HEK293 (cell line): ENCODE measurements around the gene STUB1.

Source experiments
- CTCF ChIA-PET: fragments of 350-600 bp; formaldehyde crosslinking; extraction: SDS; loops from one replicate; lab custom pipeline; 2021; ENCODE audit warnings: antibody characterized with exemption; lab: Yijun Ruan, JAX
- POLR2A ChIA-PET: fragments of 300-600 bp; formaldehyde crosslinking; extraction: SDS; loops from one replicate; lab custom pipeline; 2020; ENCODE audit warnings: antibody characterized with exemption, inconsistent platforms; lab: Yijun Ruan, JAX
- H3K27ac ChIP-seq: fragments of 200-500 bp; sonication (Bioruptor generic); 2 replicates; pipeline ENCODE4 v1.5.1; 2014; ENCODE audit warnings: low read depth, low read length, control low read depth, inconsistent platforms; ENCODE audit errors: extremely low read depth
- H3K36me3 ChIP-seq, 2 experiments: fragments of 200-500 bp in 1 of 2; sonication (Bioruptor generic) in 1 of 2; 1 replicate in 1 of 2; 2 replicates in 1 of 2; pipeline ENCODE4 v1.5.1; 2014 to 2017; ENCODE audit warnings: inconsistent platforms in 2 of 2, low read length in 2 of 2; ENCODE audit not compliant: control insufficient read depth in 2 of 2, insufficient read depth in 1 of 2
- H3K4me1 ChIP-seq: fragments of 200-500 bp; sonication (Bioruptor generic); 2 replicates; pipeline ENCODE4 v1.5.1; 2014; ENCODE audit warnings: mild to moderate bottlenecking, low read length, inconsistent platforms; ENCODE audit not compliant: control insufficient read depth, insufficient read depth
- H3K4me3 ChIP-seq: 2 replicates; pipeline ENCODE4 v1.5.1; 2011; ENCODE audit warnings: low read depth, mild to moderate bottlenecking, control low read depth, low read length, moderate library complexity
- H3K9me3 ChIP-seq: fragments of 200-500 bp; sonication (Bioruptor generic); 2 replicates; pipeline ENCODE4 v1.5.1; 2014; ENCODE audit warnings: low read depth, low read length, inconsistent platforms; ENCODE audit not compliant: control insufficient read depth, insufficient read depth
- GLIS1 ChIP-seq: fragments of 450-650 bp; formaldehyde crosslinking; IDR thresholded peaks from 2 replicates; pipeline ENCODE4 v1.5.1; 2016; ENCODE audit warnings: missing biosample characterization, missing genetic modification characterization
- GLIS2 ChIP-seq: fragments of 450-650 bp; formaldehyde crosslinking; IDR thresholded peaks from 2 replicates; pipeline ENCODE4 v1.5.1; 2016; ENCODE audit warnings: missing biosample characterization, missing genetic modification characterization
- IKZF3 ChIP-seq: fragments of 450-650 bp; IDR thresholded peaks from 2 replicates; pipeline ENCODE4 v1.5.0; 2018; ENCODE audit warnings: missing biosample characterization, mild to moderate bottlenecking, missing genetic modification characterization, moderate library complexity
- INSM2 ChIP-seq: fragments of 450-650 bp; formaldehyde crosslinking; IDR thresholded peaks from 2 replicates; pipeline ENCODE4 v1.5.1; 2016; ENCODE audit warnings: missing biosample characterization, missing genetic modification characterization
- KLF1 ChIP-seq: fragments of 450-650 bp; formaldehyde crosslinking; IDR thresholded peaks from 2 replicates; pipeline ENCODE4 v1.5.1; 2016; ENCODE audit warnings: missing biosample characterization, missing genetic modification characterization
- SCRT2 ChIP-seq: fragments of 450-650 bp; formaldehyde crosslinking; IDR thresholded peaks from 2 replicates; pipeline ENCODE4 v1.5.1; 2016; ENCODE audit warnings: missing biosample characterization, missing genetic modification characterization
- WT1 ChIP-seq: fragments of 450-650 bp; formaldehyde crosslinking; IDR thresholded peaks from 2 replicates; pipeline ENCODE4 v1.5.1; 2016; ENCODE audit warnings: missing biosample characterization, missing genetic modification characterization
- ZBTB11 ChIP-seq: fragments of 450-650 bp; formaldehyde crosslinking; conservative IDR thresholded peaks from 2 replicates; pipeline ENCODE4 v1.5.1; 2016; ENCODE audit warnings: low read depth, missing biosample characterization, missing genetic modification characterization
- ZBTB17 ChIP-seq: fragments of 450-650 bp; formaldehyde crosslinking; IDR thresholded peaks from 2 replicates; pipeline ENCODE4 v1.5.1; 2016; ENCODE audit warnings: missing biosample characterization, missing genetic modification characterization
- ZBTB8A ChIP-seq: fragments of 450-650 bp; formaldehyde crosslinking; IDR thresholded peaks from 2 replicates; pipeline ENCODE4 v1.5.1; 2016; ENCODE audit warnings: missing biosample characterization, missing genetic modification characterization
- ZEB2 ChIP-seq: fragments of 450-650 bp; formaldehyde crosslinking; IDR thresholded peaks from 2 replicates; pipeline ENCODE4 v1.5.1; 2016; ENCODE audit warnings: missing biosample characterization, missing genetic modification characterization
- ZNF335 ChIP-seq: fragments of 450-650 bp; formaldehyde crosslinking; conservative IDR thresholded peaks from 2 replicates; pipeline ENCODE4 v1.5.1; 2016; ENCODE audit warnings: missing biosample characterization, missing genetic modification characterization
- ZNF341 ChIP-seq: fragments of 450-650 bp; formaldehyde crosslinking; IDR thresholded peaks from 2 replicates; pipeline ENCODE4; 2016; ENCODE audit warnings: low read depth, missing biosample characterization, missing genetic modification characterization
- ZNF501 ChIP-seq: fragments of 450-650 bp; formaldehyde crosslinking; IDR thresholded peaks from 2 replicates; pipeline ENCODE4 v1.5.1; 2016; ENCODE audit warnings: missing biosample characterization, missing genetic modification characterization
- ZNF530 ChIP-seq: fragments of 450-650 bp; formaldehyde crosslinking; IDR thresholded peaks from 2 replicates; pipeline ENCODE4 v1.5.1; 2016; ENCODE audit warnings: low read depth, missing biosample characterization, missing genetic modification characterization
- ZNF664 ChIP-seq: fragments of 450-650 bp; formaldehyde crosslinking; IDR thresholded peaks from 2 replicates; pipeline ENCODE4 v1.5.1; 2016; ENCODE audit warnings: missing biosample characterization, missing genetic modification characterization
- ZNF76 ChIP-seq: fragments of 450-650 bp; formaldehyde crosslinking; IDR thresholded peaks from 2 replicates; pipeline ENCODE4; 2016; ENCODE audit warnings: low read depth, missing biosample characterization, missing genetic modification characterization, borderline replicate concordance
- ZNF837 ChIP-seq: fragments of 450-650 bp; formaldehyde crosslinking; IDR thresholded peaks from 2 replicates; pipeline ENCODE4 v1.5.1; 2016; ENCODE audit warnings: missing biosample characterization, missing genetic modification characterization
- ZSCAN23 ChIP-seq: fragments of 450-650 bp; formaldehyde crosslinking; IDR thresholded peaks from 2 replicates; pipeline ENCODE4 v1.5.1; 2016; ENCODE audit warnings: missing biosample characterization, missing genetic modification characterization
- ZSCAN30 ChIP-seq: fragments of 450-650 bp; IDR thresholded peaks from 2 replicates; pipeline ENCODE4 v1.5.1; 2018; ENCODE audit warnings: missing biosample characterization, mild to moderate bottlenecking, missing genetic modification characterization, moderate library complexity
- TF ChIP-seq, protein P1 (sequence below): fragments of 450-650 bp; IDR thresholded peaks from 2 replicates; pipeline ENCODE4 v1.5.1; 2018; ENCODE audit warnings: missing biosample characterization, mild to moderate bottlenecking, missing genetic modification characterization
- TF ChIP-seq, protein P2 (sequence below): fragments of 450-650 bp; formaldehyde crosslinking; IDR thresholded peaks from 2 replicates; pipeline ENCODE4 v1.5.1; 2016; ENCODE audit warnings: missing biosample characterization, missing genetic modification characterization
- TF ChIP-seq, protein P3 (sequence below): fragments of 450-650 bp; formaldehyde crosslinking; IDR thresholded peaks from 2 replicates; pipeline ENCODE4 v1.5.1; 2016; ENCODE audit warnings: missing biosample characterization, missing genetic modification characterization

Gene STUB1

DNA sequence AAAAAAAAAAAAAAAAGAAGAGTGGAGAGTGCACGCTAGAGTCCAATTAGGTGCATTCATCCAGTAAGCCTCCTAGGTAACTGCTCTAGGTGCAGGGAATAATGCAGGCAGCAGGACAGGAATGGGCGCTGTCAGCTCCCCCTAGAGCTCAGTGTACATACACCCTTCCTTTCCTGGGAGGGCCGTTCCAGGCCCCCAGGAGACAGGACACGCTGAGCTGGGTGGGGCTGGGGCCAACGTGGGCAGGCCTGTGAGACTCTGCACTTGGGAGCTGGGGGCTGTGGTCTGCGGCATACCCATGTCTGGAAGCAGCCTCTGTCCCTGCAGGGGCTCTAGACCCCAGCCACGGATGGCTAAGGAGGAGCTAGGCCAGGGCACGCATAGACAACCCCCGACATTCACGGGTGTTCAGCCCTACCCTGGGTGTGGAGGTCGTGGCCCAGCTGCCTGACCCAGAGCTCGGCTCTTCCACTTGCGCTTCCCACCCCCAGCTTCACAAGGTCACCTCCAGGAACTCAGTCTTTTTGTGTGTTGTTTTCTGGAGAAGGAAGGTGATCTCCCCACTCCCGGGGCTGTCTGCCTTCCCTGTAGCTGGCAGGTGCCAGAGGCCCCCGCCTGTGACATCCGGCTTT is 39.7 kb downstream of the STUB1 start (continued):
- TF ChIP-seq, protein P1, sequence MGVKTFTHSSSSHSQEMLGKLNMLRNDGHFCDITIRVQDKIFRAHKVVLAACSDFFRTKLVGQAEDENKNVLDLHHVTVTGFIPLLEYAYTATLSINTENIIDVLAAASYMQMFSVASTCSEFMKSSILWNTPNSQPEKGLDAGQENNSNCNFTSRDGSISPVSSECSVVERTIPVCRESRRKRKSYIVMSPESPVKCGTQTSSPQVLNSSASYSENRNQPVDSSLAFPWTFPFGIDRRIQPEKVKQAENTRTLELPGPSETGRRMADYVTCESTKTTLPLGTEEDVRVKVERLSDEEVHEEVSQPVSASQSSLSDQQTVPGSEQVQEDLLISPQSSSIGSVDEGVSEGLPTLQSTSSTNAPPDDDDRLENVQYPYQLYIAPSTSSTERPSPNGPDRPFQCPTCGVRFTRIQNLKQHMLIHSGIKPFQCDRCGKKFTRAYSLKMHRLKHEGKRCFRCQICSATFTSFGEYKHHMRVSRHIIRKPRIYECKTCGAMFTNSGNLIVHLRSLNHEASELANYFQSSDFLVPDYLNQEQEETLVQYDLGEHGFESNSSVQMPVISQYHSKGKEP (tag by site-specific recombination): peak; percentile 80
- TF ChIP-seq ZNF335 (tag by site-specific recombination) (peak; percentile 88), GLIS2 (tag by site-specific recombination) (peak; percentile 59), ZNF530 (tag by site-specific recombination) (no peak), ZSCAN23 (tag by site-specific recombination) (no peak), ZBTB8A (no peak), GLIS1 (tag by site-specific recombination) (peak; percentile 75), KLF1 (tag by site-specific recombination) (peak; percentile 42), IKZF3 (tag by site-specific recombination) (peak; percentile 70; the same call in 1 of the 2 replicates), ZNF341 (peak; percentile 97), ZNF664 (tag by site-specific recombination) (no peak)
- TF ChIP-seq, protein P2, sequence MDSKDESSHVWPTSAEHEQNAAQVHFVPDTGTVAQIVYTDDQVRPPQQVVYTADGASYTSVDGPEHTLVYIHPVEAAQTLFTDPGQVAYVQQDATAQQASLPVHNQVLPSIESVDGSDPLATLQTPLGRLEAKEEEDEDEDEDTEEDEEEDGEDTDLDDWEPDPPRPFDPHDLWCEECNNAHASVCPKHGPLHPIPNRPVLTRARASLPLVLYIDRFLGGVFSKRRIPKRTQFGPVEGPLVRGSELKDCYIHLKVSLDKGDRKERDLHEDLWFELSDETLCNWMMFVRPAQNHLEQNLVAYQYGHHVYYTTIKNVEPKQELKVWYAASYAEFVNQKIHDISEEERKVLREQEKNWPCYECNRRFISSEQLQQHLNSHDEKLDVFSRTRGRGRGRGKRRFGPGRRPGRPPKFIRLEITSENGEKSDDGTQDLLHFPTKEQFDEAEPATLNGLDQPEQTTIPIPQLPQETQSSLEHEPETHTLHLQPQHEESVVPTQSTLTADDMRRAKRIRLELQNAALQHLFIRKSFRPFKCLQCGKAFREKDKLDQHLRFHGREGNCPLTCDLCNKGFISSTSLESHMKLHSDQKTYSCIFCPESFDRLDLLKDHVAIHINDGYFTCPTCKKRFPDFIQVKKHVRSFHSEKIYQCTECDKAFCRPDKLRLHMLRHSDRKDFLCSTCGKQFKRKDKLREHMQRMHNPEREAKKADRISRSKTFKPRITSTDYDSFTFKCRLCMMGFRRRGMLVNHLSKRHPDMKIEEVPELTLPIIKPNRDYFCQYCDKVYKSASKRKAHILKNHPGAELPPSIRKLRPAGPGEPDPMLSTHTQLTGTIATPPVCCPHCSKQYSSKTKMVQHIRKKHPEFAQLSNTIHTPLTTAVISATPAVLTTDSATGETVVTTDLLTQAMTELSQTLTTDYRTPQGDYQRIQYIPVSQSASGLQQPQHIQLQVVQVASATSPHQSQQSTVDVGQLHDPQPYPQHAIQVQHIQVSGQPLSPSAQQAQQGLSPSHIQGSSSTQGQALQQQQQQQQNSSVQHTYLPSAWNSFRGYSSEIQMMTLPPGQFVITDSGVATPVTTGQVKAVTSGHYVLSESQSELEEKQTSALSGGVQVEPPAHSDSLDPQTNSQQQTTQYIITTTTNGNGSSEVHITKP (tag by site-specific recombination): peak; percentile 96

DNA sequence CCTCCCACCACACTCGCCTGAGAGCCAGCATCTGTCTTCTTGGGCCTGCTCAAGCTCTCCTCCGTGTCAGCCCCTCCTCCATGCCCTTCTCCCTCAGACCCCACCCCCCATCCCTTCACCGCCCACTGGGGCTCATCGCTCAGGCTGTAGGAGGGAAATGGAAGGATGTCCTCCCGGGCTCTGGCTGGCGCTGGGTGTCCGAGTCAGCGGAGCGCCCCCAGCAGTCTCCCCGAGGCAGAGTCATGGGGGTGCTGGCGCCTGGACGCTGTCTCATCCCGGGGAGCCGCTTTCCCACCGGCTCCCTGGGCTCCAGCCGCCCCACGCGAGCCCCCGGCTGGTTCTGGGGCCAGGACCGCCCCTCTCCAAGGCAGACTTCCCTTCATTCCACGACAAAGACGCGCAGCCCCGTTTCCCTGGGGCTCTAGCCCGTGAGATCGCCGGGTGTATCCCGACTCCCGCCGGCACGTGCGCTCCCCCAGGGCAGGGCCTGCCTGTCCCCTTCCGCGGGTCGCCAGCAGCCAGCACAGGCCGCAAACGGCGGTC is 40.3 kb downstream of the STUB1 start:
- peaks cover 7% of the 10 kb centered on the region for H3K4me1 ChIP-seq
- peak overlapping the region; percentile 66 for H3K4me3 ChIP-seq
- POLR2A ChIA-PET: interaction anchor here (0.5 to 2.8 kb wide), 24 partner anchors 8 to 1330 kb away, joined by 3 to 25 read pairs (median 6); partner anchors contain the start of genes CHTF18, CIAO3, GNG13 and JPT2
- H3K9me3 ChIP-seq: no peaks in the 10 kb centered on the region
- peak overlapping the region; percentile 94 for H3K27ac ChIP-seq
- peaks cover 0 to 12% of the 10 kb centered on the region in 2 experiments; a peak in 1 of 3 replicates for H3K36me3 ChIP-seq
- CTCF ChIA-PET: interaction anchor here (0.6 to 5.7 kb wide), 10 partner anchors 10 to 376 kb away, joined by 3 to 34 read pairs (median 4); partner anchors contain the start of genes CHTF18, CIAO3, GNG13 and RPUSD1
- TF ChIP-seq GLIS2 (tag by site-specific recombination) (peak; percentile 93), ZEB2 (peak; percentile 83), SCRT2 (tag by site-specific recombination) (no peak), ZSCAN30 (tag by site-specific recombination) (no peak), ZNF501 (0 out of 2 replicates have a peak, but pooled peaks have one; percentile 20), ZNF76 (tag by site-specific recombination) (peak; percentile 89), WT1 (no peak), ZNF837 (peak; percentile 29; the same call in 1 of the 2 replicates), ZBTB11 (tag by site-specific recombination) (no peak), INSM2 (peak; percentile 66; the same call in 1 of the 2 replicates), ZBTB17 (tag by site-specific recombination) (peak; percentile 84)
- TF ChIP-seq, protein P3, sequence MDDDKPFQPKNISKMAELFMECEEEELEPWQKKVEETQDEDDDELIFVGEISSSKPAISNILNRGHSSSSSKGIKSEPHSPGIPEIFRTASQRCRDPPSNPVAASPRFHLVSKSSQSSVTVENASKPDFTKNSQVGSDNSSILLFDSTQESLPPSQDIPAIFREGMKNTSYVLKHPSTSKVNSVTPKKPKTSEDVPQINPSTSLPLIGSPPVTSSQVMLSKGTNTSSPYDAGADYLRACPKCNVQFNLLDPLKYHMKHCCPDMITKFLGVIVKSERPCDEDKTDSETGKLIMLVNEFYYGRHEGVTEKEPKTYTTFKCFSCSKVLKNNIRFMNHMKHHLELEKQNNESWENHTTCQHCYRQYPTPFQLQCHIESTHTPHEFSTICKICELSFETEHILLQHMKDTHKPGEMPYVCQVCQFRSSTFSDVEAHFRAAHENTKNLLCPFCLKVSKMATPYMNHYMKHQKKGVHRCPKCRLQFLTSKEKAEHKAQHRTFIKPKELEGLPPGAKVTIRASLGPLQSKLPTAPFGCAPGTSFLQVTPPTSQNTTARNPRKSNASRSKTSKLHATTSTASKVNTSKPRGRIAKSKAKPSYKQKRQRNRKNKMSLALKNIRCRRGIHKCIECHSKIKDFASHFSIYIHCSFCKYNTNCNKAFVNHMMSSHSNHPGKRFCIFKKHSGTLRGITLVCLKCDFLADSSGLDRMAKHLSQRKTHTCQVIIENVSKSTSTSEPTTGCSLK (tag by site-specific recombination): no peak
